MCF 10A (cell line): ENCODE data around the gene RAB3IP. TPM values are rescaled to one million over a fixed set of nuclear protein-coding genes. Genes with fewer than 3 reads are reported as not detected.

Experiments
- BruUV-seq: library from RNA; stranded (reverse); fragments of 400-500 nt; replicated peaks from 2 replicates; lab custom pipeline; 2021; lab: Mats Ljungman, UMichigan
- CTCF ChIA-PET: fragments of 300-600 bp; sonication (Branson Sonifier 250); formaldehyde crosslinking; extraction: SDS; loops from one replicate; lab custom pipeline; 2021; ENCODE audit warnings: antibody characterized with exemption, inconsistent platforms; lab: Yijun Ruan, JAX
- POLR2A ChIA-PET: fragments of 300-600, 350-650 bp; sonication (Branson Sonifier 250); formaldehyde crosslinking; extraction: SDS; loops from one replicate; lab custom pipeline; 2020; ENCODE audit warnings: antibody characterized with exemption, inconsistent platforms; lab: Yijun Ruan, JAX
- DNase-seq: peaks from one replicate; pipeline ENCODE4 v3.0.0-alpha.2; 2018; ENCODE audit not compliant: unreplicated experiment
- H3K27ac Mint-ChIP-seq: one replicate; pipeline ENCODE4 v1.8.0; 2022; ENCODE audit warnings: mild to moderate bottlenecking, low read depth, mixed read lengths; ENCODE audit not compliant: unreplicated experiment
- H3K27me3 Mint-ChIP-seq: one replicate; pipeline ENCODE4 v1.8.0; 2022; ENCODE audit warnings: mixed read lengths; ENCODE audit not compliant: insufficient read depth, unreplicated experiment
- H3K36me3 Mint-ChIP-seq: one replicate; pipeline ENCODE4 v1.8.0; 2022; ENCODE audit warnings: mild to moderate bottlenecking, moderate library complexity, mixed read lengths; ENCODE audit not compliant: insufficient read depth, unreplicated experiment
- H3K4me1 Mint-ChIP-seq: one replicate; pipeline ENCODE4 v1.8.0; 2022; ENCODE audit warnings: mixed read lengths; ENCODE audit not compliant: insufficient read depth, unreplicated experiment
- H3K4me3 Mint-ChIP-seq: one replicate; pipeline ENCODE4 v1.8.0; 2022; ENCODE audit warnings: mild to moderate bottlenecking, moderate library complexity, mixed read lengths; ENCODE audit not compliant: unreplicated experiment
- H3K9me3 Mint-ChIP-seq: one replicate; pipeline ENCODE4 v1.8.0; 2022; ENCODE audit warnings: mixed read lengths; ENCODE audit not compliant: unreplicated experiment
- intact Hi-C: fragments of 100-400 bp; cut with micrococcal nuclease; formaldehyde crosslinking; loops from 2 replicates; pipeline ENCODE4 v1.14.1; 2022
- total RNA-seq: library from RNA; stranded (reverse); gene quantifications from 2 replicates; pipeline ENCODE4 v1.2.3, GENCODE V29; 2022
- TF ChIP-seq, protein P1 (sequence below): fragments of 200-600 bp; IDR thresholded peaks from one replicate; pipeline ENCODE4 v1.8.0; 2022; ENCODE audit warnings: antibody characterized with exemption, mild to moderate bottlenecking; ENCODE audit not compliant: unreplicated experiment

RAB3IP gene
- total RNA-seq, 1 experiment from 2014 or later, result 31.5 TPM

GRCh38 chr12:69834147-69834546, 95.5 kb downstream of the RAB3IP start:
- ChIA-PET POLR2A (interaction anchor here (0.6 kb wide), 1 partner anchor 569 kb away, joined by 3 read pairs; no protein-coding TSS in a partner anchor), CTCF (no interaction called here)
- Mint-ChIP-seq H3K36me3 (no peaks in the 10 kb centered on the region), H3K27me3 (peaks cover 19% of the 10 kb centered on the region), H3K4me1 (no peaks in the 10 kb centered on the region), H3K4me3 (no peak overlapping the region), H3K9me3 (no peaks in the 10 kb centered on the region), H3K27ac (no peak overlapping the region)
- no TSS peak for BruUV-seq
- TF ChIP-seq, protein P1, sequence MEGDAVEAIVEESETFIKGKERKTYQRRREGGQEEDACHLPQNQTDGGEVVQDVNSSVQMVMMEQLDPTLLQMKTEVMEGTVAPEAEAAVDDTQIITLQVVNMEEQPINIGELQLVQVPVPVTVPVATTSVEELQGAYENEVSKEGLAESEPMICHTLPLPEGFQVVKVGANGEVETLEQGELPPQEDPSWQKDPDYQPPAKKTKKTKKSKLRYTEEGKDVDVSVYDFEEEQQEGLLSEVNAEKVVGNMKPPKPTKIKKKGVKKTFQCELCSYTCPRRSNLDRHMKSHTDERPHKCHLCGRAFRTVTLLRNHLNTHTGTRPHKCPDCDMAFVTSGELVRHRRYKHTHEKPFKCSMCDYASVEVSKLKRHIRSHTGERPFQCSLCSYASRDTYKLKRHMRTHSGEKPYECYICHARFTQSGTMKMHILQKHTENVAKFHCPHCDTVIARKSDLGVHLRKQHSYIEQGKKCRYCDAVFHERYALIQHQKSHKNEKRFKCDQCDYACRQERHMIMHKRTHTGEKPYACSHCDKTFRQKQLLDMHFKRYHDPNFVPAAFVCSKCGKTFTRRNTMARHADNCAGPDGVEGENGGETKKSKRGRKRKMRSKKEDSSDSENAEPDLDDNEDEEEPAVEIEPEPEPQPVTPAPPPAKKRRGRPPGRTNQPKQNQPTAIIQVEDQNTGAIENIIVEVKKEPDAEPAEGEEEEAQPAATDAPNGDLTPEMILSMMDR, result no peak
- DNase-seq, result no peak
- intact Hi-C loops, result no loop called here

GRCh38 chr12:69834576-69834975, 95.9 kb downstream of the RAB3IP start:
- CTCF ChIA-PET, result no interaction called here
- intact Hi-C loops, result no loop called here
- POLR2A ChIA-PET, result no interaction called here
- H3K4me3 Mint-ChIP-seq, result no peak overlapping the region
- H3K9me3 Mint-ChIP-seq, result no peaks in the 10 kb centered on the region
- H3K36me3 Mint-ChIP-seq, result no peaks in the 10 kb centered on the region
- BruUV-seq, result no TSS peak
- TF ChIP-seq, protein P1, result no peak
- H3K4me1 Mint-ChIP-seq, result no peaks in the 10 kb centered on the region
- peaks cover 19% of the 10 kb centered on the region for H3K27me3 Mint-ChIP-seq
- no peak for DNase-seq
- H3K27ac Mint-ChIP-seq, result no peak overlapping the region

- Mint-ChIP-seq H3K4me3 (no peak overlapping the region), H3K36me3 (no peaks in the 10 kb centered on the region), H3K27me3 (peaks cover 19% of the 10 kb centered on the region), H3K27ac (no peak overlapping the region), H3K9me3 (no peaks in the 10 kb centered on the region), H3K4me1 (no peaks in the 10 kb centered on the region)
- intact Hi-C loops, result no loop called here
- TF ChIP-seq, protein P1, result no peak
- CTCF ChIA-PET, result interaction anchor here (0.6 kb wide), 1 partner anchor 447 kb away, joined by 3 read pairs; no protein-coding TSS in a partner anchor
- POLR2A ChIA-PET, result no interaction called here
- no peak for DNase-seq
- BruUV-seq, result no TSS peak
Observed at GRCh38 chr12:69835081-69835480, 96.4 kb downstream of the RAB3IP start.

GRCh38 chr12:69836015-69836414, 97.4 kb downstream of the RAB3IP start:
- ChIA-PET CTCF (interaction anchor here (0.7 kb wide), 1 partner anchor 844 kb away, joined by 3 read pairs; no protein-coding TSS in a partner anchor), POLR2A (interaction anchor here (0.6 to 1.0 kb wide), 3 partner anchors 9 to 484 kb away, joined by 3 to 4 read pairs (median 3); no protein-coding TSS in a partner anchor)
- no TSS peak for BruUV-seq
- no peaks in the 10 kb centered on the region for H3K36me3 Mint-ChIP-seq
- TF ChIP-seq, protein P1, result no peak
- H3K27me3 Mint-ChIP-seq, result peaks cover 19% of the 10 kb centered on the region
- no peaks in the 10 kb centered on the region for H3K9me3 Mint-ChIP-seq
- no peak for DNase-seq
- no peak overlapping the region for H3K4me3 Mint-ChIP-seq
- no peaks in the 10 kb centered on the region for H3K4me1 Mint-ChIP-seq
- H3K27ac Mint-ChIP-seq, result no peak overlapping the region
- intact Hi-C loops, result no loop called here
